ENCODE results near the gene SNX25.

DNA sequence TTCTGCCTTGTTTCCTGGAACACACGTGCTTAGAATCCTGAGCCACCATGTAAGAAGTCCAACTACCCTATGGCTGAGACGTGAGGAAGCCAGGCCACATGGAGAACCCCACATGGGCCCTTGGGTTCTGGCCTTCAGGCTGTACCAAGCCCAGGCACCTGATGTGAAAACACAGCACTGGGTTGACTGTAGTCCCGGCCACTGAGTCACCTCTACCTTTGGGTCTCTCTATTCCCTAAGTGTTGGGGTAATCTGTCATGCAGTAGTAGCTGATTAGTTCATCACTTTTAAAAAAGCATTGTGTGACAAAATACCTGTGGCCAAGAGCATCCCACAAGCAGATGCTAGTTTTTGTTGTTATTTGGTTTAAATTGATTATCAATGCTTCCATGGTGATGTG lies 29.9 kb upstream of the SNX25 start:
- TF ChIP-seq, protein P1, sequence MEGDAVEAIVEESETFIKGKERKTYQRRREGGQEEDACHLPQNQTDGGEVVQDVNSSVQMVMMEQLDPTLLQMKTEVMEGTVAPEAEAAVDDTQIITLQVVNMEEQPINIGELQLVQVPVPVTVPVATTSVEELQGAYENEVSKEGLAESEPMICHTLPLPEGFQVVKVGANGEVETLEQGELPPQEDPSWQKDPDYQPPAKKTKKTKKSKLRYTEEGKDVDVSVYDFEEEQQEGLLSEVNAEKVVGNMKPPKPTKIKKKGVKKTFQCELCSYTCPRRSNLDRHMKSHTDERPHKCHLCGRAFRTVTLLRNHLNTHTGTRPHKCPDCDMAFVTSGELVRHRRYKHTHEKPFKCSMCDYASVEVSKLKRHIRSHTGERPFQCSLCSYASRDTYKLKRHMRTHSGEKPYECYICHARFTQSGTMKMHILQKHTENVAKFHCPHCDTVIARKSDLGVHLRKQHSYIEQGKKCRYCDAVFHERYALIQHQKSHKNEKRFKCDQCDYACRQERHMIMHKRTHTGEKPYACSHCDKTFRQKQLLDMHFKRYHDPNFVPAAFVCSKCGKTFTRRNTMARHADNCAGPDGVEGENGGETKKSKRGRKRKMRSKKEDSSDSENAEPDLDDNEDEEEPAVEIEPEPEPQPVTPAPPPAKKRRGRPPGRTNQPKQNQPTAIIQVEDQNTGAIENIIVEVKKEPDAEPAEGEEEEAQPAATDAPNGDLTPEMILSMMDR (IDR thresholded peaks at IDR 0.05) = no peak
- no peak for TF ChIP-seq POLR2A (IDR thresholded peaks at IDR 0.05)

All from Peyer's patch (tissue), 4 donors.